ENCODE data around the gene PML. TPM values are rescaled to one million over a fixed set of nuclear protein-coding genes. Genes with fewer than 3 reads are reported as not detected.
A peak's percentile ranks its signal among the peaks of the same experiment; 100 is the strongest.

PML gene
- total RNA-seq, 1 donor from 2014 or later: 227 TPM

- TF ChIP-seq, protein P1, sequence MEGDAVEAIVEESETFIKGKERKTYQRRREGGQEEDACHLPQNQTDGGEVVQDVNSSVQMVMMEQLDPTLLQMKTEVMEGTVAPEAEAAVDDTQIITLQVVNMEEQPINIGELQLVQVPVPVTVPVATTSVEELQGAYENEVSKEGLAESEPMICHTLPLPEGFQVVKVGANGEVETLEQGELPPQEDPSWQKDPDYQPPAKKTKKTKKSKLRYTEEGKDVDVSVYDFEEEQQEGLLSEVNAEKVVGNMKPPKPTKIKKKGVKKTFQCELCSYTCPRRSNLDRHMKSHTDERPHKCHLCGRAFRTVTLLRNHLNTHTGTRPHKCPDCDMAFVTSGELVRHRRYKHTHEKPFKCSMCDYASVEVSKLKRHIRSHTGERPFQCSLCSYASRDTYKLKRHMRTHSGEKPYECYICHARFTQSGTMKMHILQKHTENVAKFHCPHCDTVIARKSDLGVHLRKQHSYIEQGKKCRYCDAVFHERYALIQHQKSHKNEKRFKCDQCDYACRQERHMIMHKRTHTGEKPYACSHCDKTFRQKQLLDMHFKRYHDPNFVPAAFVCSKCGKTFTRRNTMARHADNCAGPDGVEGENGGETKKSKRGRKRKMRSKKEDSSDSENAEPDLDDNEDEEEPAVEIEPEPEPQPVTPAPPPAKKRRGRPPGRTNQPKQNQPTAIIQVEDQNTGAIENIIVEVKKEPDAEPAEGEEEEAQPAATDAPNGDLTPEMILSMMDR (IDR thresholded peaks at IDR 0.05): no peak
- Histone ChIP-seq H3K27ac (no peak overlapping the region), H3K4me1 (peaks cover 0 to 2% of the 10 kb centered on the region in 2 donors), H3K4me3 (no peak overlapping the region), H3K27me3 (no peaks in the 10 kb centered on the region), H3K9me3 (no peaks in the 10 kb centered on the region), H3K36me3 (peaks cover 59 to 61% of the 10 kb centered on the region in 2 donors)
- intact Hi-C loops (cut with DNase I): no loop called here
- DNase-seq (ENCODE audit: low spot score in 2 of 2): peak in 1 of 2 donors; percentile 31
These were observed 37.5 kb downstream of the PML start for GRCh38 chr15:74032046-74032445.

- no peak overlapping the region for H3K27ac ChIP-seq
- intact Hi-C loops (cut with DNase I): no loop called here
- TF ChIP-seq, protein P1 (IDR thresholded peaks at IDR 0.05): no peak
- H3K4me3 ChIP-seq: no peak overlapping the region
- no peaks in the 10 kb centered on the region for H3K9me3 ChIP-seq
- peak in 1 of 2 donors; percentile 41 for DNase-seq (ENCODE audit: low spot score in 2 of 2)
- H3K36me3 ChIP-seq: peaks cover 56 to 57% of the 10 kb centered on the region in 2 donors
- H3K4me1 ChIP-seq: peaks cover 0 to 2% of the 10 kb centered on the region in 2 donors
- H3K27me3 ChIP-seq: no peaks in the 10 kb centered on the region
These were observed 38.4 kb downstream of the PML start for GRCh38 chr15:74032606-74033561.

DNA sequence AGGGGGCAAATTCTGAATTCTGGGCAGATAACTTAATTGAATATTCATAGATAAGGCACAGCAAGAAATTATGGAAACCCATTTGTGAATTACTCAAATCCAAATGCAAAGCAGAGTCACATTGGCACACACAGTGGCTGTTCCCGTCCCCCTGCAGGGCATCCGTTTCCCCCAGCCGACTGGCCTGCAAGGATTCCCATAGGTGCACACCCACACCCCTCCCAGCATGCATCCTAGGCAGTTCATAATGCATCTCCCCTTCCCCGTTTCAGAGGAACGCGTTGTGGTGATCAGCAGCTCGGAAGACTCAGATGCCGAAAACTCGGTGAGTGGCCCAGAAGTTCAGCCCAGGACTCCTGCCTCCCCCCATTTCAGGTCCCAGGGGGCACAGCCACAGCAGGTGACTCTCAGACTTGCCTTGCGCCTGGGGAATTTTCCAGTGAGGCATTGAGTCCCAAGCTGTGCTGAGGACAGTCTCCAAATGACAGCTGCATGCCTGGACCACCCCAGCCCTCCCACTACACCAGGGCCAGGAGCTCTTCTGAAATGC is 39.8 kb downstream of the PML start:
- DNase-seq (ENCODE audit: low spot score in 2 of 2): peak in 1 of 2 donors; percentile 57
- intact Hi-C loops (cut with DNase I): no loop called here
- Histone ChIP-seq H3K9me3 (no peaks in the 10 kb centered on the region), H3K36me3 (peaks cover 51 to 56% of the 10 kb centered on the region in 2 donors), H3K27me3 (no peaks in the 10 kb centered on the region), H3K27ac (no peak overlapping the region), H3K4me3 (no peak overlapping the region), H3K4me1 (peaks cover 0 to 9% of the 10 kb centered on the region in 2 donors)
- TF ChIP-seq, protein P1 (IDR thresholded peaks at IDR 0.05): no peak

DNA sequence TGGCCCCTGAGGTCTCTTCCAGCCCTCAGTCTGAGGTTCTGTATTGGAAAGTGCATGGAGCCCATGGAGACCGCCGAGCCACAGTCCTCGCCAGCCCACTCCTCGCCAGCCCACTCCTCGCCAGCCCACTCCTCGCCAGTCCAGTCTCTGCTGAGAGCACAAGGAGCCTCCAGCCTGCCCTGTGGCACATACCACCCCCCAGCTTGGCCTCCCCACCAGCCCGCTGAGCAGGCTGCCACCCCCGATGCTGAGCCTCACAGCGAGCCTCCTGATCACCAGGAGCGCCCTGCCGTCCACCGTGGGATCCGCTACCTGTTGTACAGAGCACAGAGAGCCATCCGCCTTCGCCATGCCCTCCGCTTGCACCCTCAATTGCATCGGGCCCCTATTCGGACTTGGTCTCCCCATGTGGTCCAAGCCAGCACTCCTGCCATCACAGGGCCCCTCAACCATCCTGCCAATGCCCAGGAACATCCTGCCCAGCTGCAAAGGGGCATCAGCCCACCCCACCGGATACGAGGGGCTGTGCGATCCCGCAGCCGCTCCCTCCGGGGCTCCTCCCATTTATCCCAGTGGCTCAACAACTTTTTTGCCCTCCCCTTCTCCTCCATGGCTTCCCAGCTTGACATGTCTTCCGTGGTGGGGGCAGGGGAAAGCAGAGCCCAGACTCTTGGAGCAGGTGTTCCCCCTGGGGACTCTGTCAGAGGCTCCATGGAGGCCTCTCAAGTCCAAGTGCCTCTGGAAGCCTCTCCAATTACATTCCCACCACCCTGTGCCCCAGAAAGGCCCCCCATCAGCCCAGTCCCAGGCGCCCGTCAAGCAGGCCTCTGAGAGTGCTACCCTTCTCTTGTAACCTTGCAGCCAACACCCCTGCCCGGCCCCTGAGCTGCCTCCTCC is 40.9 kb downstream of the PML start:
- no peaks in the 10 kb centered on the region for H3K27me3 ChIP-seq
- peaks cover 9 to 19% of the 10 kb centered on the region in 2 donors for H3K4me1 ChIP-seq
- no peak overlapping the region for H3K4me3 ChIP-seq
- peak in 1 of 2 donors; percentile 54 for DNase-seq (ENCODE audit: low spot score in 2 of 2)
- no peaks in the 10 kb centered on the region for H3K9me3 ChIP-seq
- H3K36me3 ChIP-seq: peaks cover 47 to 52% of the 10 kb centered on the region in 2 donors
- H3K27ac ChIP-seq: no peak overlapping the region
- TF ChIP-seq, protein P1 (IDR thresholded peaks at IDR 0.05): no peak
- intact Hi-C loops (cut with DNase I): loop anchor here (2.0 kb wide), 1 partner anchor 41 kb away; the partner anchor contains the start of gene PML
